Activated T-helper 17 cell treated with anti-CD3 and anti-CD28 coated beads, Interleukin-2, amount 50 U/mL, for 72 hours (primary cell): ENCODE measurements around the gene IGSF6. TPM values are rescaled to one million over a fixed set of nuclear protein-coding genes. Genes with fewer than 3 reads are reported as not detected.

ENCODE experiments used
- ATAC-seq: fragments of 150-1000 bp; cut with Tn5 transposase; replicated peaks from 2 replicates; pipeline ENCODE4 v1.10.0; 2021; ENCODE audit warnings: mild to moderate bottlenecking, moderate library complexity
- H3K27ac Mint-ChIP-seq: one replicate; pipeline ENCODE4 v1.8.0; 2022; ENCODE audit warnings: mixed read lengths
- H3K27me3 Mint-ChIP-seq: one replicate; pipeline ENCODE4 v1.8.0; 2022; ENCODE audit warnings: mixed read lengths
- H3K36me3 Mint-ChIP-seq: one replicate; pipeline ENCODE4 v1.8.0; 2022; ENCODE audit warnings: low read depth, mild to moderate bottlenecking, mixed read lengths
- H3K4me1 Mint-ChIP-seq: one replicate; pipeline ENCODE4 v1.8.0; 2022; ENCODE audit warnings: mixed read lengths
- H3K4me3 Mint-ChIP-seq: one replicate; pipeline ENCODE4 v1.8.0; 2022; ENCODE audit warnings: mild to moderate bottlenecking, mixed read lengths
- H3K9me3 Mint-ChIP-seq: one replicate; pipeline ENCODE4 v1.8.0; 2022; ENCODE audit warnings: mixed read lengths
- total RNA-seq, 2 donors: library from RNA; stranded (reverse); gene quantifications; one replicate each; pipeline ENCODE4 v1.2.3, GENCODE V29; 2022

The IGSF6 gene
- total RNA-seq, 2 donors from 2014 or later = 0.45 TPM; not detected in 1

DNA sequence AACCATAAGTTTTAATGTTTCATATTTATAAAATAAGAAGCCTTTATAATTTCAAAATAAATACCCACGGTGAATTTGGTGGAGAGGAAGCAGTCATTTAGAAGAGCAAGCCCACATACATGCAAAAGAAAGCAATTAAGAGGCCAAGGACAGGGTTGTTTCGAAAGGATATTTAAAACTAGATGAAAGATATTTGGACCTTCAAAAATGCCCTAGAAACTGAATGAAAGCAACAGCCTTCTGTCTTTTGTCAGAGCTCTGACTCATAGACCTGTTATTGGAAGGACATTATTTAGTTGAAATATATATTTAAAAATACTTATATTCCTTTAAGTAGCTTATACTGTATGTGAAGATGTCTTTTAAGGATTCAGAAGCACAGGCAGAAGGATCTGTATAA, 61.6 kb downstream of the IGSF6 start:
- Mint-ChIP-seq H3K27ac (no peak overlapping the region), H3K4me3 (no peak overlapping the region), H3K9me3 (no peaks in the 10 kb centered on the region), H3K36me3 (no peaks in the 10 kb centered on the region), H3K27me3 (no peaks in the 10 kb centered on the region), H3K4me1 (no peaks in the 10 kb centered on the region)
- ATAC-seq = no peak

GRCh38 chr16:21590287-21590686, 62.1 kb downstream of the IGSF6 start:
- Mint-ChIP-seq H3K36me3 (no peaks in the 10 kb centered on the region), H3K4me3 (no peak overlapping the region), H3K27ac (no peak overlapping the region), H3K4me1 (no peaks in the 10 kb centered on the region), H3K9me3 (no peaks in the 10 kb centered on the region), H3K27me3 (no peaks in the 10 kb centered on the region)
- no peak for ATAC-seq

DNA sequence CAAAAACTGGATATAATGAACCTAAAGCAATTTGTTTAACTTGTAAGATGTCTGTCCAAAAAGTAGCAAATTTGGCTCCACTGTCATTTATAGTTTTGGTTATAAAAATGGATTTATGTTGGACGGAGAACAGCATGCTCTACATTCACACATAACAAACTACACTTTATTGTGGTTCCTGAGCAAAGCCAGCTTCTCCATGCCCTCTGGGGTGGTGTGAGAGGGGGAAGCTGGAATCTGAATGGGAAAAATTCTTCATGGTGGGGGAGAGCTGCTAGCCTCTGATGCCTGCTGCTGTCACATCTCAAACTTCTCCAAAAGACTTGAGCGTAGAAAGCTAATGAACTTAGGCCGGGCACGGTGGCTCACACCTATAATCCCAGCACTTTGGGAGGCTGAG, 62.9 kb downstream of the IGSF6 start:
- no peaks in the 10 kb centered on the region for H3K4me1 Mint-ChIP-seq
- no peak overlapping the region for H3K27ac Mint-ChIP-seq
- H3K9me3 Mint-ChIP-seq = no peaks in the 10 kb centered on the region
- no peak for ATAC-seq
- H3K36me3 Mint-ChIP-seq = no peaks in the 10 kb centered on the region
- H3K4me3 Mint-ChIP-seq = no peak overlapping the region
- H3K27me3 Mint-ChIP-seq = no peaks in the 10 kb centered on the region

Other genes starting within 250 kb of the IGSF6 start
- gene METTL9, start 53.0 kb downstream of the IGSF6 start, total RNA-seq = 10 to 100 TPM; 70.7 to 95.7 TPM
- gene OTOA, start 11.4 kb upstream of the IGSF6 start, total RNA-seq = under 1 TPM; 0.16 to 0.28 TPM
- 100 to 1,000 TPM; 187 to 263 TPM for gene NPIPB4, start 205.1 kb upstream of the IGSF6 start, total RNA-seq